ENCODE measurements around the gene MPC2. TPM values are rescaled to one million over a fixed set of nuclear protein-coding genes. Genes with fewer than 3 reads are reported as not detected.

Gene MPC2
- total RNA-seq, 1 donor from 2014 or later = 50.8 TPM

DNA sequence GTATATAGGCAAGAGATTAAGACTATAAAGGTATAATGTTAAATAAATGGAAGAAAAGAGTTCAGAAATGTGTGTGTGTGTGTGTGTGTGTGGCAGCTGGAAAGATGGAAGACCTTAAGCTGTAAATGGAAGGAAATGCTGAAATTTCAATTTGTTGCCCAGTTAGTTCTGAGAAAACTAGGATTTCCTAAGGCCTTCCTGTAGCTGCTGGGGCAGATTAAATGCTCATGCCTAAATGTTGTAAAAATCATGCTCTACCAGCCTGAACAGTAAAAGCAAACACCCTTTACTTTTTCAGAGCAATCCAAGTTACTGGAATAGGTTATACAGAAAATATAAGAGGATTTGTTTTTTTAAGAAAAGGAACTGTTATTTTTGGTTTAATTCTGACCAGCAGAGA, 31.2 kb downstream of the MPC2 start:
- no peaks in the 10 kb centered on the region for H3K27me3 Mint-ChIP-seq (ENCODE audit: unreplicated experiment)
- peak overlapping the region; percentile 86 for H3K27ac Mint-ChIP-seq (ENCODE audit: unreplicated experiment)
- peaks cover 2% of the 10 kb centered on the region for H3K36me3 Mint-ChIP-seq (ENCODE audit: unreplicated experiment)
- H3K9me3 Mint-ChIP-seq (ENCODE audit: unreplicated experiment) = peaks cover 11% of the 10 kb centered on the region
- no peak for TF ChIP-seq CTCF (IDR thresholded peaks at IDR 0.05)
- peaks cover 32% of the 10 kb centered on the region for H3K4me1 Mint-ChIP-seq (ENCODE audit: unreplicated experiment)
- H3K4me3 Mint-ChIP-seq (ENCODE audit: unreplicated experiment) = no peak overlapping the region
- no peak for DNase-seq (ENCODE audit: extremely low spot score, unreplicated experiment)

GRCh38 chr1:167905182-167905581, 31.7 kb downstream of the MPC2 start:
- Mint-ChIP-seq H3K27ac (ENCODE audit: unreplicated experiment) (peak overlapping the region; percentile 86), H3K4me1 (ENCODE audit: unreplicated experiment) (peaks cover 29% of the 10 kb centered on the region), H3K27me3 (ENCODE audit: unreplicated experiment) (no peaks in the 10 kb centered on the region), H3K9me3 (ENCODE audit: unreplicated experiment) (peaks cover 8% of the 10 kb centered on the region), H3K4me3 (ENCODE audit: unreplicated experiment) (no peak overlapping the region), H3K36me3 (ENCODE audit: unreplicated experiment) (peaks cover 2% of the 10 kb centered on the region)
- DNase-seq (ENCODE audit: extremely low spot score, unreplicated experiment) = no peak
- no peak for TF ChIP-seq CTCF (IDR thresholded peaks at IDR 0.05)

- Mint-ChIP-seq H3K4me1 (ENCODE audit: unreplicated experiment) (peaks cover 27% of the 10 kb centered on the region), H3K27ac (ENCODE audit: unreplicated experiment) (peak overlapping the region; percentile 86), H3K9me3 (ENCODE audit: unreplicated experiment) (peaks cover 5% of the 10 kb centered on the region), H3K36me3 (ENCODE audit: unreplicated experiment) (no peaks in the 10 kb centered on the region), H3K27me3 (ENCODE audit: unreplicated experiment) (no peaks in the 10 kb centered on the region), H3K4me3 (ENCODE audit: unreplicated experiment) (no peak overlapping the region)
- DNase-seq (ENCODE audit: extremely low spot score, unreplicated experiment) = no peak
- no peak for TF ChIP-seq CTCF (IDR thresholded peaks at IDR 0.05)
Observed at GRCh38 chr1:167904652-167905130, 32.2 kb downstream of the MPC2 start.

- peaks cover 23% of the 10 kb centered on the region for H3K4me1 Mint-ChIP-seq (ENCODE audit: unreplicated experiment)
- no peaks in the 10 kb centered on the region for H3K36me3 Mint-ChIP-seq (ENCODE audit: unreplicated experiment)
- DNase-seq (ENCODE audit: extremely low spot score, unreplicated experiment) = no peak
- no peaks in the 10 kb centered on the region for H3K9me3 Mint-ChIP-seq (ENCODE audit: unreplicated experiment)
- H3K27me3 Mint-ChIP-seq (ENCODE audit: unreplicated experiment) = no peaks in the 10 kb centered on the region
- H3K27ac Mint-ChIP-seq (ENCODE audit: unreplicated experiment) = no peak overlapping the region
- H3K4me3 Mint-ChIP-seq (ENCODE audit: unreplicated experiment) = no peak overlapping the region
- no peak for TF ChIP-seq CTCF (IDR thresholded peaks at IDR 0.05)
Observed at GRCh38 chr1:167900907-167901306, 36.0 kb downstream of the MPC2 start.

GRCh38 chr1:167899253-167899681, 37.6 kb downstream of the MPC2 start:
- Mint-ChIP-seq H3K27ac (ENCODE audit: unreplicated experiment) (no peak overlapping the region), H3K9me3 (ENCODE audit: unreplicated experiment) (no peaks in the 10 kb centered on the region), H3K4me3 (ENCODE audit: unreplicated experiment) (no peak overlapping the region), H3K36me3 (ENCODE audit: unreplicated experiment) (no peaks in the 10 kb centered on the region), H3K27me3 (ENCODE audit: unreplicated experiment) (no peaks in the 10 kb centered on the region), H3K4me1 (ENCODE audit: unreplicated experiment) (peaks cover 6% of the 10 kb centered on the region)
- no peak for DNase-seq (ENCODE audit: extremely low spot score, unreplicated experiment)
- no peak for TF ChIP-seq CTCF (IDR thresholded peaks at IDR 0.05)
